Stomach (tissue), 4 donors: ENCODE results near the gene NDST1.

Experiments used
- POLR2A ChIP-seq, 4 donors: fragments of 450-650 bp; IDR thresholded peaks; one replicate each; pipeline ENCODE4 v1.6.1; 2016; ENCODE audit warnings: antibody characterized with exemption in 4 of 4, control low read depth in 2 of 4, mild to moderate bottlenecking in 1 of 4, moderate library complexity in 1 of 4
- POLR2AphosphoS5 ChIP-seq, 3 donors: sonication (generic); formaldehyde crosslinking; IDR thresholded peaks; one replicate each; pipeline ENCODE4 v1.6.1; 2016; ENCODE audit warnings: antibody characterized with exemption in 3 of 3
- TF ChIP-seq, protein P1 (sequence below), 7 experiments: fragments of 450-650 bp in 4 of 7; fragments of 200-600 bp in 3 of 7; sonication (generic) in 3 of 7; IDR thresholded peaks; one replicate each; pipeline ENCODE4 v1.5.1; 2016 to 2019; ENCODE audit warnings: antibody characterized with exemption in 7 of 7, control low read depth in 2 of 7, mild to moderate bottlenecking in 1 of 7

DNA sequence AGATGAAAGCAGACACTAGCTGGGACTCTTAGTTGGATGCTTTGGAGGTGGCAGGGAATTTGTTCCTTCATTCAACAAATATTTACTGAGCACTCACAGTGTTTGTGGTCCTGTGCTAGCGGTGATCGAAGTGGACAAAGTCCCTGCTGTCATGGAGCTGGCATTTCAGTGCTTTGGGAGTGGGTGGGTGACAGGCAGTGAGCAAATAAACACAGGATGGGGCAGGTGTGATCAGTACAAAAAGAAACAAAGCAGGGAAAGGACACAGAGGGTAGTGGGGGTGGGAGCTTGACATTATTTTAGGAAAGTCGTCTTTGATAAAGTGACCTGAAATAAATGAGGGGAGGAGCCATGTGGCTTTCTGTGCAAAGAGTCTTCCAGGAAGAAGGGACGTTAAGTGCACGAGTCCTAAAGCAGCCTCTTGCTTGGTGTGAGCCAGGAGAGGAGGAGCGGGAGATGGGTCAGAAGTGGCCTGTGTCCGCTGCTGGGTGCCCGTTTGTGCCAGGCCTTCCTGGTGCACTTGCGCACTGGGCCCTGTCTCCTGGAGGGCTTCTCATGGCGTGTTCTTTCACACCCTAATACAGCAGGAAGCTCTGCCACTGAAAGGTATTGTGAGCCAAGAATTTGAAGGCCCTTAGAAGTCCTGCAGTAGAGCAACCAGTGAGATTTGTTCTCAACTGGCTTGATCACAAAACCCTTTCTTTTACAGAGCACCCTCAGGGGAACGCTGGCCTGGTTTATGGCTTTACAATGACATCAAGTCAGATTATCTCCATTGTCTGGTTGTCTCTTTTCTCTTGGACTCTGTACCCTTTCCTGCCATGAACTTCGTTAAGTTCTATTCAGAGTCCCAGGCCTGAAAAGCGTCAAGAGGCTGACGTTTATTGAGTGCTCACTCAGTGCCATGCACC, 14.8 kb downstream of the NDST1 start:
- TF ChIP-seq POLR2A (IDR thresholded peaks at IDR 0.05) (no peak), POLR2AphosphoS5 (IDR thresholded peaks at IDR 0.05) (no peak)
- TF ChIP-seq, protein P1, sequence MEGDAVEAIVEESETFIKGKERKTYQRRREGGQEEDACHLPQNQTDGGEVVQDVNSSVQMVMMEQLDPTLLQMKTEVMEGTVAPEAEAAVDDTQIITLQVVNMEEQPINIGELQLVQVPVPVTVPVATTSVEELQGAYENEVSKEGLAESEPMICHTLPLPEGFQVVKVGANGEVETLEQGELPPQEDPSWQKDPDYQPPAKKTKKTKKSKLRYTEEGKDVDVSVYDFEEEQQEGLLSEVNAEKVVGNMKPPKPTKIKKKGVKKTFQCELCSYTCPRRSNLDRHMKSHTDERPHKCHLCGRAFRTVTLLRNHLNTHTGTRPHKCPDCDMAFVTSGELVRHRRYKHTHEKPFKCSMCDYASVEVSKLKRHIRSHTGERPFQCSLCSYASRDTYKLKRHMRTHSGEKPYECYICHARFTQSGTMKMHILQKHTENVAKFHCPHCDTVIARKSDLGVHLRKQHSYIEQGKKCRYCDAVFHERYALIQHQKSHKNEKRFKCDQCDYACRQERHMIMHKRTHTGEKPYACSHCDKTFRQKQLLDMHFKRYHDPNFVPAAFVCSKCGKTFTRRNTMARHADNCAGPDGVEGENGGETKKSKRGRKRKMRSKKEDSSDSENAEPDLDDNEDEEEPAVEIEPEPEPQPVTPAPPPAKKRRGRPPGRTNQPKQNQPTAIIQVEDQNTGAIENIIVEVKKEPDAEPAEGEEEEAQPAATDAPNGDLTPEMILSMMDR (IDR thresholded peaks at IDR 0.05), result no peak
